HG03103 (cell line): ENCODE results near the gene COQ8A.
"Not testable (repeated sequence)": the region's sequence is repeated elsewhere in the genome, so short reads cannot be mapped to it uniquely, and the experiment has no call there.

Source experiments
- ATAC-seq: cut with Tn5 transposase; IDR thresholded peaks from one replicate; pipeline ENCODE4 v1.9.1; 2021; ENCODE audit warnings: low read depth; ENCODE audit not compliant: unreplicated experiment

The COQ8A gene

GRCh38 chr1:226950871-226951270 is 10.8 kb downstream of the COQ8A start:
- no peak for ATAC-seq

- no peak for ATAC-seq
These were observed 11.4 kb downstream of the COQ8A start for GRCh38 chr1:226951286-226952117.

- ATAC-seq: no peak
These were observed 12.0 kb downstream of the COQ8A start for GRCh38 chr1:226952118-226952441.

GRCh38 chr1:226953175-226953800 is 13.2 kb downstream of the COQ8A start:
- ATAC-seq: no peak

GRCh38 chr1:226954337-226954736 is 14.2 kb downstream of the COQ8A start:
- ATAC-seq: no peak

- no peak for ATAC-seq
These were observed 14.7 kb downstream of the COQ8A start for GRCh38 chr1:226954777-226955176.

- not testable (repeated sequence) for ATAC-seq
These were observed 15.8 kb downstream of the COQ8A start for GRCh38 chr1:226955857-226956256.

GRCh38 chr1:226956942-226957713 is 17.0 kb downstream of the COQ8A start:
- ATAC-seq: no peak

- no peak for ATAC-seq
These were observed 17.6 kb downstream of the COQ8A start for GRCh38 chr1:226957714-226958113.

GRCh38 chr1:226958300-226958699 is 18.2 kb downstream of the COQ8A start:
- ATAC-seq: no peak

- ATAC-seq: no peak
These were observed 20.2 kb downstream of the COQ8A start for GRCh38 chr1:226960256-226960655.

GRCh38 chr1:226960944-226961765 is 21.1 kb downstream of the COQ8A start:
- no peak for ATAC-seq

GRCh38 chr1:226962421-226963391 is 22.6 kb downstream of the COQ8A start:
- ATAC-seq: no peak

- ATAC-seq: no peak
These were observed 24.0 kb downstream of the COQ8A start for GRCh38 chr1:226964068-226964425.

GRCh38 chr1:226964611-226965486 is 24.8 kb downstream of the COQ8A start:
- no peak for ATAC-seq

GRCh38 chr1:226965581-226966440 is 25.7 kb downstream of the COQ8A start:
- no peak for ATAC-seq

- no peak for ATAC-seq
These were observed 26.6 kb downstream of the COQ8A start for GRCh38 chr1:226966683-226967082.

- no peak for ATAC-seq
These were observed 27.6 kb downstream of the COQ8A start for GRCh38 chr1:226967665-226968064.
